Measurements from ENCODE around the gene CD28.

DNA sequence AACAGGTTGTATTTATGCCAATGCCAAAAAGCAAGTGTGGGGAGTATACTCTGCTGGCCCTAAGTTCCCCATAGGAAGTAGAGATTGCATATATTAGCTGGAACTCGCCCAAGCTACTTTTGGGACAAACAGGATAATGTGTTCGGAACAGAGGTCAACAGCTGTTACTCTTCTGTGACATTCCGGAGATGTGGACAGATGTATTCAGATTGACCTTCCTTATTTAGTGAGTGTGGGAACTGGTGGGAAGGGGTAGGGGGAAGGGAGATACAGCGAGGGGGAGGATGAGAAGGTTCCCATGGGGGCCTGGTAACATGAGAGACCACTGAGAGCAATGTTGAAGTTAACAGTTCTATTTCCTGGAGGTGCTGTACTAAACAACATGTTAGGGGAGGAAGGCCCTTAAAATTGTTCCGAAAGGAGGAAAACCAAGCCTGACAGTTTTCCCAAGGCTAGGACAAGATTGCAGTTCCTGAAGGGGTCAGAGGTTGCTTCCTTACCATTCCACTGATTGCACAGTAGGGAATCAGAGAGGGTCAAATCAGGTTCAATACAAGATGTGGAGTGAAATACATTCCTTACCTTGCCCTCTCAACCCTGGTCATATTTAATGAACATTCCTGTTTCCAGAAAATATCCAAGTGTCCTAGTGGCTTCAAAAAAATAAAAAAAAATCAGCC is 14.3 kb upstream of the CD28 start:
- TF ChIP-seq CTCF (IDR thresholded peaks at IDR 0.05) = no peak
- no peak for TF ChIP-seq POLR2A (IDR thresholded peaks at IDR 0.05)
- peak in 1 of 2 donors; percentile 29 for TF ChIP-seq POLR2AphosphoS5 (IDR thresholded peaks at IDR 0.05; ENCODE audit: insufficient read depth in 1 of 2, low read depth in 1 of 2)

Measured in vagina (tissue), 2 donors.